DMS153 (cell line): ENCODE results near the gene NF1.
"Not testable (repeated sequence)": the region's sequence is repeated elsewhere in the genome, so short reads cannot be mapped to it uniquely, and the experiment has no call there.

ENCODE experiments used
- DNase-seq: peaks from one replicate; lab custom pipeline; 2025; lab: John Stamatoyannopoulos, UW

NF1 gene, protein sequence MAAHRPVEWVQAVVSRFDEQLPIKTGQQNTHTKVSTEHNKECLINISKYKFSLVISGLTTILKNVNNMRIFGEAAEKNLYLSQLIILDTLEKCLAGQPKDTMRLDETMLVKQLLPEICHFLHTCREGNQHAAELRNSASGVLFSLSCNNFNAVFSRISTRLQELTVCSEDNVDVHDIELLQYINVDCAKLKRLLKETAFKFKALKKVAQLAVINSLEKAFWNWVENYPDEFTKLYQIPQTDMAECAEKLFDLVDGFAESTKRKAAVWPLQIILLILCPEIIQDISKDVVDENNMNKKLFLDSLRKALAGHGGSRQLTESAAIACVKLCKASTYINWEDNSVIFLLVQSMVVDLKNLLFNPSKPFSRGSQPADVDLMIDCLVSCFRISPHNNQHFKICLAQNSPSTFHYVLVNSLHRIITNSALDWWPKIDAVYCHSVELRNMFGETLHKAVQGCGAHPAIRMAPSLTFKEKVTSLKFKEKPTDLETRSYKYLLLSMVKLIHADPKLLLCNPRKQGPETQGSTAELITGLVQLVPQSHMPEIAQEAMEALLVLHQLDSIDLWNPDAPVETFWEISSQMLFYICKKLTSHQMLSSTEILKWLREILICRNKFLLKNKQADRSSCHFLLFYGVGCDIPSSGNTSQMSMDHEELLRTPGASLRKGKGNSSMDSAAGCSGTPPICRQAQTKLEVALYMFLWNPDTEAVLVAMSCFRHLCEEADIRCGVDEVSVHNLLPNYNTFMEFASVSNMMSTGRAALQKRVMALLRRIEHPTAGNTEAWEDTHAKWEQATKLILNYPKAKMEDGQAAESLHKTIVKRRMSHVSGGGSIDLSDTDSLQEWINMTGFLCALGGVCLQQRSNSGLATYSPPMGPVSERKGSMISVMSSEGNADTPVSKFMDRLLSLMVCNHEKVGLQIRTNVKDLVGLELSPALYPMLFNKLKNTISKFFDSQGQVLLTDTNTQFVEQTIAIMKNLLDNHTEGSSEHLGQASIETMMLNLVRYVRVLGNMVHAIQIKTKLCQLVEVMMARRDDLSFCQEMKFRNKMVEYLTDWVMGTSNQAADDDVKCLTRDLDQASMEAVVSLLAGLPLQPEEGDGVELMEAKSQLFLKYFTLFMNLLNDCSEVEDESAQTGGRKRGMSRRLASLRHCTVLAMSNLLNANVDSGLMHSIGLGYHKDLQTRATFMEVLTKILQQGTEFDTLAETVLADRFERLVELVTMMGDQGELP (N-terminal part only)

DNA sequence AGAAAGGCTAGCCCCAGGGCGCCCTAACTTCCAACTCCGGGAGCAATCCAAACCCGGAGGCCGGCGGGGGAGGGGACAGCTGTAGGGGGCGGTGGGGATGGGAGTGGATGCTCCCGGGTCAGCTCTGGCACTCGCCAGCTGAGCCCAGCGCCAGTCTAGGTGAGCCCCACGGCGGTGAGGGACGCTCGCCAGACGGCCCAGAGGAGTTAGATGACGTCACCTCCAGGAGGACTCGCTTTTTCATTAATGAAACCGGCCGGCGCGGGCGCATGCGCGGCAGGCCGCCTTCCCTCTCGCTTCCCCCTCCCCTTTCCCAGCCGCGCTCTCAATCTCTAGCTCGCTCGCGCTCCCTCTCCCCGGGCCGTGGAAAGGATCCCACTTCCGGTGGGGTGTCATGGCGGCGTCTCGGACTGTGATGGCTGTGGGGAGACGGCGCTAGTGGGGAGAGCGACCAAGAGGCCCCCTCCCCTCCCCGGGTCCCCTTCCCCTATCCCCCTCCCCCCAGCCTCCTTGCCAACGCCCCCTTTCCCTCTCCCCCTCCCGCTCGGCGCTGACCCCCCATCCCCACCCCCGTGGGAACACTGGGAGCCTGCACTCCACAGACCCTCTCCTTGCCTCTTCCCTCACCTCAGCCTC, at the start of gene NF1:
Gene NF1, plus strand, starts transcription at position 378 of the 636 bp plus-strand sequence. CDS start 333 bp downstream, outside the sequence.
- DNase-seq: peak; percentile 92

- DNase-seq: not testable (repeated sequence)
Measured at GRCh38 chr17:31046856-31047425, 47.8 kb upstream of the NF1 start.

DNA sequence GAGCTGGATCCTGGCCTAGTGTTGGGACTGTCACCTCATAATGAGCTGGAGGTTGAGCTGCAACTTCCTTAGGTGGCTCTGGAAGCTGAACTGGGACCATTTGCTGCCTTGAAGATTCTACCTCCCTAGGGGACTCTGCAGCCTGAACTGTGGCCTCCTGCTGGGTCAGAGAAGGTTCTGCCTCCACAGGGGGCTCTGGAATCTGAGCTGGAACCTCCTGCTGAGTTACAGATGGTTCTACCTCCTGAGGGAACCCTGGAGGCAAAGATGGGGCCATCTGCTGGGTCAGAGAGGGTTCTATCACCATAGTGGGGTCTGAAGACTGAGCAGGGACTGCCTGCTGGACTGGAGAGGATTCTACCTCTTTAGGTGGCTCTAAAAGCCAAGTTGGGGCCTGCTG, 46.6 kb upstream of the NF1 start:
- DNase-seq: no peak

GRCh38 chr17:31048780-31049179, 46.0 kb upstream of the NF1 start:
- DNase-seq: no peak

GRCh38 chr17:31050948-31051347, 43.8 kb upstream of the NF1 start:
- DNase-seq: no peak

DNA sequence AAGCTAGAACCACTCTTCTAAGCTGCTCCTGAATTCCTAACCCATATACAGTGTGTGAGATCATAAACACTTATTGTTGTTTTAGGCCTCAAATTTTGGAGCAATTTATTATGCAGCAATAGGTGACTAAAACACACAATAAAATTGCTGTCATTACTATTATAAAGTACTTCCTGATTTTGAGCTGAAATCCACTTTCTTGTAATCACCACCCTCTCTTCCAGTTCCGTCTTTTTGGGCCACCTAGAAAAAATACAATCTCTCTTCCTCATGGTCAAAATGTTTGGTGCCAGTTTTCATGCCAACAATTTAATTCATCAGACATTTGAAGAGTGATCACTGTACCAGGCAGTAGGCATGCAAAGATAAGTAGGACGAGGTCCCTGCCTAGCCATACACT, 43.3 kb upstream of the NF1 start:
- DNase-seq: no peak

- no peak for DNase-seq
Measured at GRCh38 chr17:31052187-31052889, 42.4 kb upstream of the NF1 start.

- no peak for DNase-seq
Measured at GRCh38 chr17:31053071-31053470, 41.7 kb upstream of the NF1 start.

- no peak for DNase-seq
Measured at GRCh38 chr17:31054761-31055160, 40.0 kb upstream of the NF1 start.

- DNase-seq: no peak
Measured at GRCh38 chr17:31058976-31059375, 35.8 kb upstream of the NF1 start.

DNA sequence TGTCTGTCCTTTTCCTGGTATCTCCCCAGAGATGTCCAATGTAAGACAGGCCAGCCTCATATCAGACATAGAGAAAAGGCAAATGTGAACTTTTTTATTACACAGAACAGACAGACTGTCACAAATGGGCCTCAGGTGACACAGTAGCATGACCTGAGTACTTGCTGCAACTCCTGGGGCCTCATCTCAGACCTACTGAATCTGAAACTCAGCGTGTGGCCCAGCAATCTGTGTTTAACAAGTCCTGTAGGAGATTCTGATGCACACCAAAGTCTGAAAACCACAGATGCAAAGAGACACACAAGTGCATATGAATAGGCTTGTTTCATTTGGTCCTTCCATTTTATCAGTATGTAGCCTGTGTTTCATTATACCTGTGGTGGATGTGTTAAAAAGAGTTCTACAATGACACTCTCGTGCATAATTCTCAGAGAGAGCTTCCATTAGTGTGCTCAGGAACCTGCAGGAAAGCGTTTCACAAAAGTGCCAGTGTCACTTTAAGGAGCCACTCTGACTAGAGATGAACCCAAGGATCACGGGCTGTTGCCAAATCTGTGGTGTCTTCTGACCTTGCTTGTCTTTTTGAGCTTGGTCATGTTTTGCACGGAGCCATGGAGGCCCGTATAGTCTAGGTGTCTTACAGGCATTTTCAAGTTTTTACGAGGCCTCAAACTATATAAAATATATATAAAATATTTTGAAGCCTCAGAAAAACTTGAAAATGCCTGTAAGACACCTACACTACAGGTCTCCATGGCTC, 33.8 kb upstream of the NF1 start:
- no peak for DNase-seq

DNA sequence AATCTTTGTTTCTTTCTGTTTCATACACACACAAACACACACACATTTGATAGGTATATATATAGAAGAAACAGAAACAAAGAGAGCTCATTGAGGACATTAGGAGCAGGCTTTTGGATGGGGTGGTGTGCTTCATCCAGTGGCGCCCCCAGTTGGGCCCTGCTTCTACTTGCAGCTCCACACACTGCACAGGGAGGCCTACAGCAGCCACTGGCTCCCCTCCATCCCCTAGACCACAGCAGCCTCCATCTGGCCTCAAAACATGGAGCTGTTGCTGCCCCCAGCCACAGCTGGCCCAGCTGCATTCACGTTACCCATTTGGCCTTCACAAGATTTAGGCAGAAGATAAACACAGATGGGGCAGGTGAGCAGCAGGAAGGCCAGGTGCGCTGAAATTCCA, 33.1 kb upstream of the NF1 start:
- no peak for DNase-seq

DNA sequence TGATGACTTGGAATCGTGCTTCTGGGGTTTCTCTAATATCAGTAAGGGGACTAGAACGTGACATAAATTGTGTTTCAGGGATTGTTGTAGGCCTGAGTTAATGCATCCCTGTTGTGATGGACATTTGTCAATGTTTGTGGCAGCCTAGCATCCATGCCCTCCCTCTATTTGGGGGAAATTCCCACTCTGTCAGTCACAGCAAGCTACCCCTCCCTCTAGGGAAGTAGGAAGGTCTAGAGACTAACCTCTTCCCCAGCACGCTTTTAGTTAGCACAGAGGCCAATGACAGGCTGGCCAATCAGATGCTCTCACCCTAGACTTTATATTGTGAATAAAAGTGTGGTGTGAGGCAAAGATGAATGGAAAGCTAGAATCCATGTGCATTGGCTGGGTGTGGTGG, 32.4 kb upstream of the NF1 start:
- DNase-seq: no peak

DNA sequence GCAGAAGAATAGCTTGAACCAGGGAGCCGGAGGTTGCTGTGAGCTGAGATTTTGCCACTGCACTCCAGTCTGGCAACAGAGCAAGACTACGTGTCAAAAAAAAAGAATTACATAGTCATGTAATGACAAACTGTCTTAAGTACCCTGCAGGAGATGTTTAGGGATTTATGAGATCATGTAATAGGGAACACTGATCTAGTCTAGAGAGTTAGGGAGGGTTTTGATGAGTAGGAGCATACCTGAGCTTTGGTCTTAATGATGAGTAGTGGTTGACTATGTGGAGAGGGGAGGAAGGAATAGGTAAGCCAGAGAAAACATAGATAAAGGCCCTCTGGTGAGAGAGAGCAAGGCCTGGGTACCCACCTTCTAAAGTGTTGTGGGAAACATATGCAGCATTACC, 30.1 kb upstream of the NF1 start:
- no peak for DNase-seq

- no peak for DNase-seq
Measured at GRCh38 chr17:31067691-31068184, 27.0 kb upstream of the NF1 start.

GRCh38 chr17:31068291-31068690, 26.5 kb upstream of the NF1 start:
- peak; percentile 3 for DNase-seq

DNA sequence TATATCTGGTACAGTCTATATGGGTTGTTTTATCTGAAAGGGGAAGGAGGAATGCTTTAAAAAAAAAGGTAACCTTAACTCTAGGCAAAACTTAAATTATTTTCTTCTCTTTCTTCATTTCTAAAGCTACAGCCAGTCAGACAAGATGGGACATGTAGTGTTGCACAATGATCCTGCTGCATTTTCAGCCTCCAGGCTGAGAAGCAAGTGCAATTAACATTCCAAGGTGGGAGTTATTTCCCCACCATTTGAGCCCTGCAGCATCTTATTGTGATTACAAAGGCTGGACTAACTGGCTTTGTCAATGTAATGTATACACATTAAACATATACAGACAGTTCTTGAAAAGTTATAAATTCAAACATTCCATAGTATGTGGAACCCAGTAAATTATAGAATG, 22.6 kb upstream of the NF1 start:
- DNase-seq: no peak

- no peak for DNase-seq
Measured at GRCh38 chr17:31073411-31073810, 21.4 kb upstream of the NF1 start.

DNA sequence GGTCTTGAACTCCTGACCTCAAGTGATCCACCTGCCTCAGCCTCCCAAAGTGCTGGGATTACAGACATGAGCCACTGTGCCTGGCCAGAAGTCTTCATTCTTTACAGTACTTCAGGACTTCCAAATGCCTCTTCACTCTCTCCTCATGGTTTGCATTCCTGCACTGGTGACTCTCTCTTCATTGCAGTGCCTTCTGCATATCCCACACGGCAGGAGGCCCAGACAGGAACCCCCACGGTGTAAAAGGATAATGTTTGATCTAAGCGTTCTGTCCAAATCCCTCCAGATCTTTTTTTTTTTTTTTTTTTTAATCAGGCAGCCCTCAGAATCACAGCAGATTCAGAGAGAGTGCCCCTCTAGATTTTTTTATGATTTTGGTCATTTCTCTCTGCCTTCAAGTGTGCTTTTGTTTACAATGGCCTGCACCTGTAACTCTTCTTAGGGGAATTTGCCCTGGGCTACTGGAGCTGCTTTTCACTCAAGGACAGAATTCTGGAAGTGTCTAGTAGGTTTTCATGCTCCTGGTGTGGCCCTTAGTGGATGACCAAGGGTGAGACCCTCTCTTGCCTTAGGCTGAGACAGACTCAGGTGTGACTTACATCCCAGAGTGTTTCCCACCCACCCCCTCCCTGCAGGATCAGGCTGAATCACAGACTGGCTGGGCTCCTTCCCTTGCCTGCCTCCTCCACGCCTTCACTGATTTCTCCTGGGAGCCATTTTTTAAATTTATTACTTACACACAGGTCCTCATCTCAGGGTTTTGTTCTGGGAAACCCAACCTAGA, 19.8 kb upstream of the NF1 start:
- no peak for DNase-seq
